Left ventricle myocardium inferior (tissue), 1 donor: ENCODE results near the gene HS6ST2. TPM values are rescaled to one million over a fixed set of nuclear protein-coding genes. Genes with fewer than 3 reads are reported as not detected.
A peak's percentile ranks its signal among the peaks of the same experiment; 100 is the strongest.

Source experiments
- DNase-seq: peaks from one replicate; pipeline ENCODE4 v3.0.0-alpha.2; 2020
- H3K27ac ChIP-seq: fragments of 200-600 bp; replicated peaks from 2 replicates; pipeline ENCODE4 v1.8.0; 2021
- H3K27me3 ChIP-seq: fragments of 200-600 bp; 2 replicates; pipeline ENCODE4 v1.8.0; 2021; ENCODE audit warnings: low read depth
- H3K36me3 ChIP-seq: fragments of 200-600 bp; 2 replicates; pipeline ENCODE4 v1.8.0; 2021
- H3K4me1 ChIP-seq: fragments of 200-600 bp; 2 replicates; pipeline ENCODE4 v1.8.0; 2021
- H3K4me3 ChIP-seq: fragments of 200-600 bp; 2 replicates; pipeline ENCODE4 v1.8.0; 2021; ENCODE audit warnings: mild to moderate bottlenecking, moderate library complexity
- H3K9me3 ChIP-seq: fragments of 200-600 bp; replicated peaks from 2 replicates; pipeline ENCODE4 v1.8.0; 2021
- CTCF ChIP-seq: fragments of 200-600 bp; IDR thresholded peaks from 2 replicates; pipeline ENCODE4 v1.8.0; 2021; ENCODE audit warnings: antibody characterized with exemption, mild to moderate bottlenecking, borderline replicate concordance
- intact Hi-C: fragments of 100-400 bp; cut with micrococcal nuclease; formaldehyde crosslinking; loops from one replicate; pipeline ENCODE4 v1.11.0; 2022
- total RNA-seq: library from RNA; stranded (reverse); fragmentation: NEBNext Ultra II Directional; extraction: Animal tissue kit (Norgen Biotek cat#: 25700); gene quantifications from one replicate; pipeline ENCODE4 v1.2.1, GENCODE V29; 2021
- donor health status: DM: no; HTN: yes; CAD: no; lungs with severe emphysema.

Gene HS6ST2
- total RNA-seq, 1 donor from 2014 or later: 0.19 TPM

GRCh38 chrX:132967049-132967448 is 8.6 kb upstream of the HS6ST2 start:
- no peaks in the 10 kb centered on the region for H3K36me3 ChIP-seq
- no peak for DNase-seq
- H3K4me3 ChIP-seq: no peak overlapping the region
- intact Hi-C loops: no loop called here
- no peaks in the 10 kb centered on the region for H3K27me3 ChIP-seq
- no peaks in the 10 kb centered on the region for H3K9me3 ChIP-seq
- no peak overlapping the region for H3K27ac ChIP-seq
- no peak for TF ChIP-seq CTCF
- H3K4me1 ChIP-seq: no peaks in the 10 kb centered on the region

- no peaks in the 10 kb centered on the region for H3K36me3 ChIP-seq
- no peaks in the 10 kb centered on the region for H3K9me3 ChIP-seq
- no peak overlapping the region for H3K4me3 ChIP-seq
- intact Hi-C loops: no loop called here
- no peaks in the 10 kb centered on the region for H3K4me1 ChIP-seq
- no peak overlapping the region for H3K27ac ChIP-seq
- peaks cover 11% of the 10 kb centered on the region for H3K27me3 ChIP-seq
- no peak for TF ChIP-seq CTCF
- no peak for DNase-seq
Measured at GRCh38 chrX:132965461-132965860, 7.0 kb upstream of the HS6ST2 start.

GRCh38 chrX:132961511-132961910 is 3.1 kb upstream of the HS6ST2 start:
- Histone ChIP-seq H3K27ac (no peak overlapping the region), H3K27me3 (peaks cover 51% of the 10 kb centered on the region), H3K4me3 (no peak overlapping the region), H3K9me3 (no peaks in the 10 kb centered on the region), H3K36me3 (no peaks in the 10 kb centered on the region), H3K4me1 (peaks cover 20% of the 10 kb centered on the region)
- no peak for TF ChIP-seq CTCF
- DNase-seq: no peak
- intact Hi-C loops: no loop called here

- no peaks in the 10 kb centered on the region for H3K9me3 ChIP-seq
- H3K36me3 ChIP-seq: no peaks in the 10 kb centered on the region
- DNase-seq: no peak
- no peak overlapping the region for H3K27ac ChIP-seq
- H3K27me3 ChIP-seq: peaks cover 61% of the 10 kb centered on the region
- TF ChIP-seq CTCF: no peak
- intact Hi-C loops: no loop called here
- peak overlapping the region; percentile 62 for H3K4me3 ChIP-seq
- peaks cover 22% of the 10 kb centered on the region for H3K4me1 ChIP-seq
Measured at GRCh38 chrX:132957211-132958090, 978 bp downstream of the HS6ST2 start.

GRCh38 chrX:132956421-132957210 is 1.8 kb downstream of the HS6ST2 start:
- H3K9me3 ChIP-seq: no peaks in the 10 kb centered on the region
- DNase-seq: no peak
- intact Hi-C loops: no loop called here
- H3K4me1 ChIP-seq: peaks cover 22% of the 10 kb centered on the region
- no peak for TF ChIP-seq CTCF
- peak overlapping the region; percentile 62 for H3K4me3 ChIP-seq
- H3K27ac ChIP-seq: no peak overlapping the region
- H3K27me3 ChIP-seq: peaks cover 59% of the 10 kb centered on the region
- H3K36me3 ChIP-seq: no peaks in the 10 kb centered on the region
